ENCODE results near the gene DDX1. TPM values are rescaled to one million over a fixed set of nuclear protein-coding genes. Genes with fewer than 3 reads are reported as not detected.

Gene DDX1
- total and polyA plus RNA-seq, 9 donors, result 36.5 to 80.1 (median 67.4) TPM

DNA sequence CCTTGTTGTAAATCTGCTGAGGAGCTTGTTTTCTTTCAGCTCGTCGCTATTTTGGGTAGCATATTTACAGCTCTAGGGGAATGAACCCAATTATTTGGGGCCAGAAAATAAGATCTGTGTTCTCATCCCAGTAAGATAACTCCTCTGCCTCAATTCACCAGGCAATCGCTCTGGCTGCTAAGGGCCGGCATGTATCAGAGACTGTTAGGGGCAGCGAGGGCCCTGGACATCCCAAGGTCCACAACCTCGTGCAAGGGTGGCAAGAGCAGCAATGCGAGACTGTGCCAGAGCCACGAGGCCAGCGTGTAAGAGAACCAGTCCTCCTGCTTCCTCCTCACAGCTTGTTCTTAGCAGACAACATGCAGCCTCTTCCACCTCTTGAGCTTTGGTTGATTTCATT, 66.1 kb downstream of the DDX1 start:
- Histone ChIP-seq H3K27ac (no peak overlapping the region), H3K27me3 (no peaks in the 10 kb centered on the region), H3K36me3 (no peaks in the 10 kb centered on the region), H3K9me3 (no peaks in the 10 kb centered on the region), H3K4me1 (ENCODE audit: insufficient read depth) (no peaks in the 10 kb centered on the region), H3K4me3 (no peak overlapping the region)
- 87 to 94% (median 92%) methylated on average over 9 of the region's 9 CpGs for WGBS, 3 donors
- no peak for DNase-seq
- intact Hi-C loops (cut with DNase I), result loop anchor here in 1 of 4 donors (10.0 kb wide), 1 partner anchor 617 kb away; no protein-coding TSS in a partner anchor
- TF ChIP-seq EP300 (IDR thresholded peaks at IDR 0.05), result no peak
- no peak for TF ChIP-seq POLR2A (IDR thresholded peaks at IDR 0.05)
- no peak for TF ChIP-seq CTCF (IDR thresholded peaks at IDR 0.05)

GRCh38 chr2:15658911-15659310, 67.2 kb downstream of the DDX1 start:
- intact Hi-C loops (cut with DNase I), result loop anchor here in 1 of 4 donors (10.0 kb wide), 1 partner anchor 616 kb away; no protein-coding TSS in a partner anchor
- TF ChIP-seq EP300 (IDR thresholded peaks at IDR 0.05), result no peak
- TF ChIP-seq CTCF (IDR thresholded peaks at IDR 0.05), result no peak
- TF ChIP-seq POLR2A (IDR thresholded peaks at IDR 0.05), result no peak
- Histone ChIP-seq H3K36me3 (no peaks in the 10 kb centered on the region), H3K9me3 (no peaks in the 10 kb centered on the region), H3K4me1 (ENCODE audit: insufficient read depth) (no peaks in the 10 kb centered on the region), H3K4me3 (no peak overlapping the region), H3K27ac (no peak overlapping the region), H3K27me3 (no peaks in the 10 kb centered on the region)
- WGBS, 3 donors, result 93 to 96% (median 95%) methylated on average over 4 of the region's 4 CpGs
- no peak for DNase-seq

- no peak overlapping the region for H3K27ac ChIP-seq
- no peaks in the 10 kb centered on the region for H3K9me3 ChIP-seq
- no peaks in the 10 kb centered on the region for H3K36me3 ChIP-seq
- 71 to 79% (median 76%) methylated on average over 6 of the region's 6 CpGs for WGBS, 3 donors
- intact Hi-C loops (cut with DNase I), result no loop called here
- H3K27me3 ChIP-seq, result no peaks in the 10 kb centered on the region
- no peaks in the 10 kb centered on the region for H3K4me1 ChIP-seq (ENCODE audit: insufficient read depth)
- H3K4me3 ChIP-seq, result no peak overlapping the region
- TF ChIP-seq EP300 (IDR thresholded peaks at IDR 0.05) (no peak), POLR2A (IDR thresholded peaks at IDR 0.05) (no peak), CTCF (IDR thresholded peaks at IDR 0.05) (no peak)
- DNase-seq, result no peak
Measured at GRCh38 chr2:15660491-15661294, 69.0 kb downstream of the DDX1 start.

DNA sequence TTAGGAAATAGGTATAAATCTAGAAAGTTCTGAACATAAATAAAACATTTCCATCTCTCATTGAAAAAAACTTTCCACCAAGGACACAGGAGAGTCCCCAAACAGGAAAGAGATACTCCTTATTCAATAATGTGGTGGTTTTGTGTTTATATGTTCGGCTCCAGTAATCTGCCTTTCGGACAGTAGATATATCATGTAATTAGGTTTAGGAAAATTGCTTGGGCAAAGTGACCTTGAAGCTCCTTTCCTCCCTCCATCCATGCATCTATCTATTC, 69.6 kb downstream of the DDX1 start:
- Histone ChIP-seq H3K27me3 (no peaks in the 10 kb centered on the region), H3K36me3 (no peaks in the 10 kb centered on the region), H3K4me1 (ENCODE audit: insufficient read depth) (no peaks in the 10 kb centered on the region), H3K4me3 (no peak overlapping the region), H3K9me3 (no peaks in the 10 kb centered on the region), H3K27ac (no peak overlapping the region)
- 86 to 93% (median 90%) methylated on average over 2 of the region's 2 CpGs for WGBS, 3 donors
- TF ChIP-seq CTCF (IDR thresholded peaks at IDR 0.05) (no peak), POLR2A (IDR thresholded peaks at IDR 0.05) (no peak), EP300 (IDR thresholded peaks at IDR 0.05) (no peak)
- intact Hi-C loops (cut with DNase I), result no loop called here
- DNase-seq, result no peak

Measured in ovary (tissue), 9 donors.